ENCODE results near the gene FOXA2. TPM values are rescaled to one million over a fixed set of nuclear protein-coding genes. Genes with fewer than 3 reads are reported as not detected.

Gene FOXA2
- total and polyA plus RNA-seq, 5 donors from 2014 or later = not detected

- peaks cover 0 to 6% of the 10 kb centered on the region in 2 experiments for H3K9me3 ChIP-seq (ENCODE audit: control insufficient read depth in 2 of 2, low read length in 2 of 2)
- peaks cover 70% of the 10 kb centered on the region for H3K27me3 Mint-ChIP-seq
- no peak overlapping the region for H3K27ac Mint-ChIP-seq
- peaks cover 0 to 4% (median 0%) of the 10 kb centered on the region in 7 donors for H3K9me3 Mint-ChIP-seq
- ATAC-seq (ENCODE audit: low read depth in 2 of 2) (no peak), DNase-seq (no peak)
- H3K27me3 ChIP-seq (ENCODE audit: control insufficient read depth, insufficient read depth, low read length) = peaks cover 30% of the 10 kb centered on the region
- no peaks in the 10 kb centered on the region for H3K4me1 ChIP-seq (ENCODE audit: control insufficient read depth, insufficient read depth, low read length, poor library complexity, severe bottlenecking)
- H3K4me1 Mint-ChIP-seq = no peaks in the 10 kb centered on the region
- no peaks in the 10 kb centered on the region for H3K36me3 ChIP-seq (ENCODE audit: control insufficient read depth, insufficient read depth, low read length)
- no peaks in the 10 kb centered on the region for H3K36me3 Mint-ChIP-seq
- no peak overlapping the region for H3K4me3 Mint-ChIP-seq
- no peak overlapping the region for H3K27ac ChIP-seq (ENCODE audit: insufficient read depth, low read length, poor library complexity, severe bottlenecking)
- H3K4me3 ChIP-seq (ENCODE audit: low read depth, low read length) = no peak overlapping the region
Measured at GRCh38 chr20:22561965-22562577, 22.3 kb downstream of the FOXA2 start.

DNA sequence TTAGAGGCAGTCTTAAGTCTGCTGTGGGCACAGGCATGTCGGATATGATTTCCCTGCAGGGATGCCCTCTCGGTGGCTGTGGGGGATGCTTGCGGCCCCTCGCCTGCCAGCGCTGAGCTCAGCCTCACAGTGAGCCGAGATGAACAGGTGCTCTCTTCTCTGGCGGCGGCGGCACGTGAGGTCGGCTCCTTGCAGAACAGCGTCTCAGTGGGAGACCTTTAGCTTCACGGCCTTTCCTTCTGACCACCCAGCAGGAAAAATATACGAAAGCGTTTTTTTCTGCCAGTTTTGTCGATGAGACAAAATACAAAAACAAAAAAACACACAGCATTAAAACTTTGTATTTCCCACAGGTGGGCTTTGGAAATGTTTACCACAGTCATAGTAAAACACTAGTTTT lies 23.6 kb downstream of the FOXA2 start:
- Mint-ChIP-seq H3K9me3 (peaks cover 0 to 6% (median 1%) of the 10 kb centered on the region in 7 donors), H3K27me3 (peaks cover 66% of the 10 kb centered on the region), H3K4me3 (no peak overlapping the region), H3K27ac (no peak overlapping the region), H3K4me1 (no peaks in the 10 kb centered on the region), H3K36me3 (no peaks in the 10 kb centered on the region)
- ATAC-seq (ENCODE audit: low read depth in 2 of 2) = no peak
- Histone ChIP-seq H3K4me1 (ENCODE audit: control insufficient read depth, insufficient read depth, low read length, poor library complexity, severe bottlenecking) (no peaks in the 10 kb centered on the region), H3K27me3 (ENCODE audit: control insufficient read depth, insufficient read depth, low read length) (peaks cover 21% of the 10 kb centered on the region), H3K36me3 (ENCODE audit: control insufficient read depth, insufficient read depth, low read length) (no peaks in the 10 kb centered on the region), H3K27ac (ENCODE audit: insufficient read depth, low read length, poor library complexity, severe bottlenecking) (no peak overlapping the region), H3K9me3 (ENCODE audit: control insufficient read depth in 2 of 2, low read length in 2 of 2) (peaks cover 0 to 6% of the 10 kb centered on the region in 2 experiments), H3K4me3 (ENCODE audit: low read depth, low read length) (no peak overlapping the region)
- no peak for DNase-seq

GRCh38 chr20:22559711-22560318 lies 24.6 kb downstream of the FOXA2 start:
- no peaks in the 10 kb centered on the region for H3K36me3 Mint-ChIP-seq
- no peaks in the 10 kb centered on the region for H3K4me1 Mint-ChIP-seq
- H3K4me1 ChIP-seq (ENCODE audit: control insufficient read depth, insufficient read depth, low read length, poor library complexity, severe bottlenecking) = no peaks in the 10 kb centered on the region
- no peak overlapping the region for H3K4me3 ChIP-seq (ENCODE audit: low read depth, low read length)
- DNase-seq (no peak), ATAC-seq (ENCODE audit: low read depth in 2 of 2) (no peak)
- peaks cover 19% of the 10 kb centered on the region for H3K27me3 ChIP-seq (ENCODE audit: control insufficient read depth, insufficient read depth, low read length)
- H3K27ac Mint-ChIP-seq = no peak overlapping the region
- H3K9me3 ChIP-seq (ENCODE audit: control insufficient read depth in 2 of 2, low read length in 2 of 2) = peaks cover 0 to 6% of the 10 kb centered on the region in 2 experiments
- H3K27ac ChIP-seq (ENCODE audit: insufficient read depth, low read length, poor library complexity, severe bottlenecking) = no peak overlapping the region
- no peak overlapping the region for H3K4me3 Mint-ChIP-seq
- peaks cover 0 to 6% (median 1%) of the 10 kb centered on the region in 7 donors for H3K9me3 Mint-ChIP-seq
- peaks cover 58% of the 10 kb centered on the region for H3K27me3 Mint-ChIP-seq
- no peaks in the 10 kb centered on the region for H3K36me3 ChIP-seq (ENCODE audit: control insufficient read depth, insufficient read depth, low read length)

DNA sequence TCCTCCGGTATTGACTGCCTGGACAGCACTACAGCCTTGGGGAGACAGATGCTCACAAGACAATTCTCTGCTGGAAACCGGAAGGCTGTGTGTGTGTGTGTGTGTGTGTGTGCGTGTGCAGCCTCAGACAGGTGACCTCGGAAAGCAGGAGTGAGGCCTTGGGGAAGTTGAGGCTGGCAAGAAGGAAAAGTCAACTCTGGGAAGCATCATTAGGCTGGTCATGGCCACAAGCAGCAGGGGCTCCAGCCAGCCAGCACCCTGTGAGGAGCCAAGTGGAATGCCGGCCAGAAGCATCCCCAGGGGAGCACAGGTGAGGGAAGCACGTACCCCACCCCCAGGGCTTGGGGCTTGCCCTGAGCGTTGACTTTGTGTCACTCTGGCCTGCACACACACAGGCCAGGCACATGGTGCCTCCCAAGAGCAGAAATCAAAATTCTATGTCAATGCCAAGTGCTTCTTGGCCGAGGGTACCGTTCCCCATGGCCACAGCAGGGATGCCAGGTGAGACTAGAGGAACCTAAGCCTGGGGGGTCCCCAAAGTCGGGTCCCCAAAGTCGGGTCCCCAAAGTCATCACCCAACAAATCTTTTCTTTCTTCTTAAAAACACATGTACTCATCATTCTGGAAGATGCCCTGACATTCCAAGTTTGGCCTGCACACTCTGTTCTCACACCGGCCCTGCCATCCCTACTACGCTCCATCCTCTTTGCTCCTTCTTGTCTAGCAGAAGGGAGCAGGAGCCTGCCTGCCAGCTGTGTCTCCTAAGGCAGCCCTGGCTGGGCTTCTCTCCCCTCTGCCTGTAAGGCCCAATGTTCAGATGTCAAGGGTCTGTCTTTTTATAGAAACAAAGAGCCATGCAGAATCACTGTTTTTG lies 26.7 kb downstream of the FOXA2 start:
- Mint-ChIP-seq H3K4me1 (no peaks in the 10 kb centered on the region), H3K36me3 (no peaks in the 10 kb centered on the region), H3K27me3 (peaks cover 46% of the 10 kb centered on the region), H3K9me3 (peaks cover 0 to 9% (median 5%) of the 10 kb centered on the region in 7 donors), H3K27ac (no peak overlapping the region), H3K4me3 (no peak overlapping the region)
- no peaks in the 10 kb centered on the region for H3K9me3 ChIP-seq (ENCODE audit: control insufficient read depth in 2 of 2, low read length in 2 of 2)
- H3K27me3 ChIP-seq (ENCODE audit: control insufficient read depth, insufficient read depth, low read length) = peaks cover 11% of the 10 kb centered on the region
- no peak overlapping the region for H3K27ac ChIP-seq (ENCODE audit: insufficient read depth, low read length, poor library complexity, severe bottlenecking)
- no peaks in the 10 kb centered on the region for H3K4me1 ChIP-seq (ENCODE audit: control insufficient read depth, insufficient read depth, low read length, poor library complexity, severe bottlenecking)
- no peak for ATAC-seq (ENCODE audit: low read depth in 2 of 2)
- no peak for DNase-seq
- H3K36me3 ChIP-seq (ENCODE audit: control insufficient read depth, insufficient read depth, low read length) = no peaks in the 10 kb centered on the region
- H3K4me3 ChIP-seq (ENCODE audit: low read depth, low read length) = no peak overlapping the region

GRCh38 chr20:22556565-22557056 lies 27.8 kb downstream of the FOXA2 start:
- Histone ChIP-seq H3K27ac (ENCODE audit: insufficient read depth, low read length, poor library complexity, severe bottlenecking) (no peak overlapping the region), H3K4me3 (ENCODE audit: low read depth, low read length) (no peak overlapping the region), H3K4me1 (ENCODE audit: control insufficient read depth, insufficient read depth, low read length, poor library complexity, severe bottlenecking) (no peaks in the 10 kb centered on the region), H3K9me3 (ENCODE audit: control insufficient read depth in 2 of 2, low read length in 2 of 2) (no peaks in the 10 kb centered on the region), H3K27me3 (ENCODE audit: control insufficient read depth, insufficient read depth, low read length) (peaks cover 6% of the 10 kb centered on the region), H3K36me3 (ENCODE audit: control insufficient read depth, insufficient read depth, low read length) (no peaks in the 10 kb centered on the region)
- no peak for DNase-seq
- H3K27me3 Mint-ChIP-seq = peaks cover 37% of the 10 kb centered on the region
- peaks cover 0 to 9% (median 5%) of the 10 kb centered on the region in 7 donors for H3K9me3 Mint-ChIP-seq
- no peak overlapping the region for H3K27ac Mint-ChIP-seq
- H3K4me3 Mint-ChIP-seq = no peak overlapping the region
- H3K36me3 Mint-ChIP-seq = no peaks in the 10 kb centered on the region
- ATAC-seq (ENCODE audit: low read depth in 2 of 2) = no peak
- no peaks in the 10 kb centered on the region for H3K4me1 Mint-ChIP-seq

GRCh38 chr20:22555791-22556564 lies 28.4 kb downstream of the FOXA2 start:
- peaks cover 6% of the 10 kb centered on the region for H3K27me3 ChIP-seq (ENCODE audit: control insufficient read depth, insufficient read depth, low read length)
- no peaks in the 10 kb centered on the region for H3K4me1 ChIP-seq (ENCODE audit: control insufficient read depth, insufficient read depth, low read length, poor library complexity, severe bottlenecking)
- ATAC-seq (ENCODE audit: low read depth in 2 of 2) (no peak), DNase-seq (no peak)
- no peak overlapping the region for H3K27ac ChIP-seq (ENCODE audit: insufficient read depth, low read length, poor library complexity, severe bottlenecking)
- no peak overlapping the region for H3K27ac Mint-ChIP-seq
- peaks cover 0 to 9% (median 5%) of the 10 kb centered on the region in 7 donors for H3K9me3 Mint-ChIP-seq
- H3K4me3 ChIP-seq (ENCODE audit: low read depth, low read length) = no peak overlapping the region
- H3K9me3 ChIP-seq (ENCODE audit: control insufficient read depth in 2 of 2, low read length in 2 of 2) = no peaks in the 10 kb centered on the region
- H3K4me1 Mint-ChIP-seq = no peaks in the 10 kb centered on the region
- H3K36me3 ChIP-seq (ENCODE audit: control insufficient read depth, insufficient read depth, low read length) = no peaks in the 10 kb centered on the region
- H3K27me3 Mint-ChIP-seq = peaks cover 32% of the 10 kb centered on the region
- no peak overlapping the region for H3K4me3 Mint-ChIP-seq
- no peaks in the 10 kb centered on the region for H3K36me3 Mint-ChIP-seq

DNA sequence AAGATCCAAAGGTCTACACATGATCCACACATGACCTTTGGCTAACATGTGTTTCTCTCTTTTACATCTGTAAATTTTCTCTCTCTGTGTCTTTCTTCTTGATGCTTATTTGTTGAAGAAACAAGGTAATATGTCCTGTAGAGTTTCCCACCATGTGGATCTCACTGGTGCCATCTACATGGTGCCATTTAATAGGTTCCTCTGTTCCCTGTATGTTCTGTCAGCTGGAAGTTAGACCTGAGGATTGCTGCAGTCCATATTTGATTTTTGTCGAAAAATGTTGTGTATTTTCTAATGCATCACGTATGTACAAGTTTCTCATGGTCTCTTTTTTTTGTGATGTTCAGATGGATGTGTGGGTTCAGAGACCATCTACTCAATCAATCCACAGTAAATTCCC lies 30.0 kb downstream of the FOXA2 start:
- no peaks in the 10 kb centered on the region for H3K4me1 ChIP-seq (ENCODE audit: control insufficient read depth, insufficient read depth, low read length, poor library complexity, severe bottlenecking)
- Mint-ChIP-seq H3K4me3 (no peak overlapping the region), H3K9me3 (peaks cover 0 to 9% (median 5%) of the 10 kb centered on the region in 7 donors), H3K27ac (no peak overlapping the region), H3K27me3 (peaks cover 26% of the 10 kb centered on the region), H3K36me3 (no peaks in the 10 kb centered on the region), H3K4me1 (no peaks in the 10 kb centered on the region)
- no peak overlapping the region for H3K4me3 ChIP-seq (ENCODE audit: low read depth, low read length)
- H3K9me3 ChIP-seq (ENCODE audit: control insufficient read depth in 2 of 2, low read length in 2 of 2) = no peaks in the 10 kb centered on the region
- no peaks in the 10 kb centered on the region for H3K36me3 ChIP-seq (ENCODE audit: control insufficient read depth, insufficient read depth, low read length)
- ATAC-seq (ENCODE audit: low read depth in 2 of 2) = no peak
- no peak for DNase-seq
- H3K27ac ChIP-seq (ENCODE audit: insufficient read depth, low read length, poor library complexity, severe bottlenecking) = no peak overlapping the region
- H3K27me3 ChIP-seq (ENCODE audit: control insufficient read depth, insufficient read depth, low read length) = no peaks in the 10 kb centered on the region
